ENCODE results near the gene CKM. TPM values are rescaled to one million over a fixed set of nuclear protein-coding genes. Genes with fewer than 3 reads are reported as not detected.
"Not testable (repeated sequence)": the region's sequence is repeated elsewhere in the genome, so short reads cannot be mapped to it uniquely, and the experiment has no call there.

Gene CKM
- total RNA-seq, 1 experiment from 2014 or later, result not detected

DNA sequence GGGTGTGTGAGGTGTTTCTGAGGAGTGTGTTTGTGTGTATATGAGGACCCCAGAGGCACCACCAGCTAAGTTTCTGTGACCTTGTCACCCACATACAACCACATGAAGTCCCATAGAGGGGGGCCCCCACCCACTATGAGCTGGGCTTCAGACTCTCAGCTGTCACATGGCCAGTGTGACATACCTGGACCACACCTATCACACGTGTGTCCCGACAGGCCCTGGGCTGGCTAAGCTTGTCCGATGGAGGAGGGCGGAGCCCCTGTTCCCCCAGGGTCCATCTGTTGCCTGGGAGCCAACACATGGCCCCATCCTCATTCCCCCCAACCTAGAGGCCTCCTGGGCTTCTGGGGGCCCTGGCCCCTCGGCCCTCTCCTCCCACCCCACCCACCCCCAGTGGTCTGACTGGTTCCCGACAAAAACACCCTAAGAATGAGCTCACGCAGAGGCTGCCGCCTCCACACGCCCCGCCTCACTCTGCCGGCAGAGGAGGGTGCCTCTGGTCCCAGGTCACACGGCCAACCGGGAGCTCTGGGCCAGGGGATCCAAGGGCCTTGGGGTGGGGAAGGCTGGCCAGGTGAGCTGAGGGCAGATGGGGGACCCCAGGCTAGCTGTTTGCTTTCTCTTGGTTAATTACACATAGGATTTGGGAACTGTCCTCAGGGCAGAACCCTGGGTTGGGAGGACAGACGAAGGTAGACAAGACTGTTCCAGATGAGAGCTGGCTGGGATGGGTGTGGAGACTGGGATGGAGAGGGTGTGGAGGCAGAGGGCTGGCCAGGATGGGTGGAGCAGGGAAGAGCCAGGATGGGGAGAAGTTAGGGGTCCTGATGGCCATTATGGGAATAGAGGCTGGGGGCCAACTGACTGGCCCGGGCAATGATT, 22.2 kb upstream of the CKM start:
- Histone ChIP-seq H3K27ac (no peak overlapping the region), H3K27me3 (replicated peaks) (peaks cover 21% of the 10 kb centered on the region), H3K9me3 (replicated peaks) (0 out of 2 replicates have a peak, but pooled peaks cover 2% of the 10 kb centered on the region), H3K4me3 (no peak overlapping the region), H3K4me1 (replicated peaks) (peaks cover 6% of the 10 kb centered on the region), H3K36me3 (peaks cover 9% of the 10 kb centered on the region)
- DNase-seq (ENCODE audit: low read depth in 1 of 2, low spot score in 2 of 2), result no peak

DNA sequence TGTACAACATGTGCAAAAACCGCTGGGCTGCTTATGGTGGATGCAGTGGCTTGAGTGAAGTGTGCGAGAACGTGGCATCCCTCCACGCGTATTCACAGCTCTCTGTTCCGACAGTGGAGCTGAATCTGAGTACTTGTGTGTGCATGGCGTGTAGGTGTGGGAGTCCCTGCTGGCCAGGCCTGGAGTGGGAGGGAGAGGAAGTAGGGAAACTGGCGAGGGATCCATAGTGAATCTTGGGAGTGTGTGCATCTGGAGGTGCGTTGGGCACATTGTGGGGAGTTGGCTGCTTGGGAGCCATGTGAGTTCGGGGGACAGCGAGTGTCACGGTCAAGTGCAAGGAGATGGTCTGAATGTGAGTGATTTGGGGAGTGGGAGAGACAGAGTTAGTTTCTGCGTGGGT, 20.2 kb upstream of the CKM start:
- DNase-seq (ENCODE audit: low read depth in 1 of 2, low spot score in 2 of 2), result no peak
- no peak overlapping the region for H3K27ac ChIP-seq
- no peak overlapping the region for H3K4me3 ChIP-seq
- peaks cover 8% of the 10 kb centered on the region for H3K4me1 ChIP-seq (replicated peaks)
- peaks cover 23% of the 10 kb centered on the region for H3K27me3 ChIP-seq (replicated peaks)
- no peaks in the 10 kb centered on the region for H3K9me3 ChIP-seq (replicated peaks)
- H3K36me3 ChIP-seq, result no peaks in the 10 kb centered on the region

- DNase-seq (ENCODE audit: low read depth in 1 of 2, low spot score in 2 of 2), result no peak
- no peaks in the 10 kb centered on the region for H3K36me3 ChIP-seq
- peak overlapping the region; percentile 20; the same call in 1 of the 2 replicates for H3K4me3 ChIP-seq
- peaks cover 8% of the 10 kb centered on the region for H3K4me1 ChIP-seq (replicated peaks)
- peaks cover 23% of the 10 kb centered on the region for H3K27me3 ChIP-seq (replicated peaks)
- H3K27ac ChIP-seq, result no peak overlapping the region
- H3K9me3 ChIP-seq (replicated peaks), result no peaks in the 10 kb centered on the region
Measured at GRCh38 chr19:45340899-45341453, 18.3 kb upstream of the CKM start.

DNA sequence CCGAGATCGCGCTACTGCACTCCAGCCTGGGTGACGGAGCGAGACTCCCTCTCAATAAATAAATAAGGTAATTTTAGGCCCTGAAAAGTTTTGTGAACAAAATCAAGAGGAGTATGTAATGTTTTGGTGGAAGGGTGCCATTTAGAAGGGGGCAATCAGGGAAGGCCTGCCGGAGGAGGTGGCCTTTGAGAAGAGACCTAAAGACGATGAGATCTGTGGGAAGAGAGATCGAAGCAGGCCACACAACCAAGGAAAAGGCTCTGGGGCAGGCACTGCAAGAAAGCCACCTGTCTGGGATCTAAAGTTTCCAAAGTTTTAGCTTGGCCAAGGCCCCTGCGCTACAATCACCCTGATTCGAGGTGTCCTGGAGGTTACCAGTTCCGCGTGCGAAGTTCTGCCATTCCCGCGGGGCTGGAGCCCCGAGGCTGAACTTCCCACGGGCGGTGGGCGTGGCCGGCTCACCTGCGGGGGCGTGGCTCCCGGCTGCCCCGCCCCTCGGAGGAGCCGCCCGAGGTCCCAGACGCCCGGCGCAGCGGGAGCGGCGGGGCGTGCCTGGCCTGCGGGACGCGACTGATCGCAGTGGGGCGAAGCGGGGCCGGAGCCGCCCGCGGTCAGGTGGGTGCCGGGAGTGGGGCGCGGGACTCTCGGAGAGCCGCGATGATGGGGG, 17.7 kb upstream of the CKM start, which contains the start of gene KLC3:
Gene KLC3 (plus strand): TSS at position 519 of the 667 bp plus-strand sequence. CDS start 4,792 bp downstream, outside the sequence.
- no peak for DNase-seq (ENCODE audit: low read depth in 1 of 2, low spot score in 2 of 2)
- Histone ChIP-seq H3K4me3 (peak within 1 kb of the TSS; percentile 20; the same call in 1 of the 2 replicates), H3K4me1 (replicated peaks) (peaks cover 8% of the 10 kb centered on the region), H3K27me3 (replicated peaks) (peaks cover 23% of the 10 kb centered on the region), H3K27ac (no peak within 1 kb of the TSS), H3K36me3 (no peaks in the 10 kb centered on the region), H3K9me3 (replicated peaks) (no peaks in the 10 kb centered on the region)

- no peak overlapping the region for H3K27ac ChIP-seq
- H3K36me3 ChIP-seq, result no peaks in the 10 kb centered on the region
- no peaks in the 10 kb centered on the region for H3K9me3 ChIP-seq (replicated peaks)
- H3K27me3 ChIP-seq (replicated peaks), result peaks cover 23% of the 10 kb centered on the region
- no peak for DNase-seq (ENCODE audit: low read depth in 1 of 2, low spot score in 2 of 2)
- H3K4me3 ChIP-seq, result no peak overlapping the region
- H3K4me1 ChIP-seq (replicated peaks), result peaks cover 8% of the 10 kb centered on the region
Measured at GRCh38 chr19:45339629-45340028, 17.0 kb upstream of the CKM start.

- H3K27ac ChIP-seq, result no peak overlapping the region
- H3K27me3 ChIP-seq (replicated peaks), result peaks cover 19% of the 10 kb centered on the region
- DNase-seq (ENCODE audit: low read depth in 1 of 2, low spot score in 2 of 2), result no peak
- H3K4me1 ChIP-seq (replicated peaks), result peaks cover 8% of the 10 kb centered on the region
- no peaks in the 10 kb centered on the region for H3K9me3 ChIP-seq (replicated peaks)
- H3K36me3 ChIP-seq, result no peaks in the 10 kb centered on the region
- H3K4me3 ChIP-seq, result no peak overlapping the region
Measured at GRCh38 chr19:45336696-45337251, 14.1 kb upstream of the CKM start.

- not testable (repeated sequence) for DNase-seq (ENCODE audit: low read depth in 1 of 2, low spot score in 2 of 2); H3K9me3 ChIP-seq (replicated peaks); H3K4me3 ChIP-seq; H3K27ac ChIP-seq; H3K27me3 ChIP-seq (replicated peaks); H3K4me1 ChIP-seq (replicated peaks); H3K36me3 ChIP-seq
Measured at GRCh38 chr19:45334881-45335280, 12.2 kb upstream of the CKM start.

- Histone ChIP-seq H3K4me1 (replicated peaks) (0 out of 2 replicates have a peak, but pooled peaks cover 3% of the 10 kb centered on the region), H3K4me3 (no peak overlapping the region), H3K36me3 (no peaks in the 10 kb centered on the region), H3K27ac (no peak overlapping the region), H3K9me3 (replicated peaks) (no peaks in the 10 kb centered on the region), H3K27me3 (replicated peaks) (no peaks in the 10 kb centered on the region)
- no peak for DNase-seq (ENCODE audit: low read depth in 1 of 2, low spot score in 2 of 2)
Measured at GRCh38 chr19:45333609-45334303, 11.1 kb upstream of the CKM start.

DNA sequence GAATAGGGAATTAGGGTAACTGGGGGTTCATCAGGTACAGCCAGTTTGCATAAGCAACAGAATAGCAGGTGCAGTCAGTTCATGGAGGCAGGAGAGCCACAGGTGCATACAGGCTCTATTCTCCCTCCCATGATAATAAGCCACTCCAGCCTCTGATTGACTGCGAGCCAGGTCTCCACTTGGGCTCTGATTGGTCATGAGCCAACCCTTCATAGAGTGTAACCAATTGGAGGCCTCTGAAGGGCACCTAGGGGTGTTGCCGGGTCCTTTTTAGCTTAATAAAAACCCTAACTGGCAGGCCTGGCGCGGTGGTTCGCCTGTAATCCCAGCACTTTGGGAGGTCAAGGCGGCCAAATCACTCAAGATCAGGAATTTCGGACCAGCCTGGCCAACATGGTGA, 8.7 kb upstream of the CKM start:
- H3K36me3 ChIP-seq, result no peaks in the 10 kb centered on the region
- no peak for DNase-seq (ENCODE audit: low read depth in 1 of 2, low spot score in 2 of 2)
- peaks cover 2% of the 10 kb centered on the region for H3K4me1 ChIP-seq (replicated peaks)

DNA sequence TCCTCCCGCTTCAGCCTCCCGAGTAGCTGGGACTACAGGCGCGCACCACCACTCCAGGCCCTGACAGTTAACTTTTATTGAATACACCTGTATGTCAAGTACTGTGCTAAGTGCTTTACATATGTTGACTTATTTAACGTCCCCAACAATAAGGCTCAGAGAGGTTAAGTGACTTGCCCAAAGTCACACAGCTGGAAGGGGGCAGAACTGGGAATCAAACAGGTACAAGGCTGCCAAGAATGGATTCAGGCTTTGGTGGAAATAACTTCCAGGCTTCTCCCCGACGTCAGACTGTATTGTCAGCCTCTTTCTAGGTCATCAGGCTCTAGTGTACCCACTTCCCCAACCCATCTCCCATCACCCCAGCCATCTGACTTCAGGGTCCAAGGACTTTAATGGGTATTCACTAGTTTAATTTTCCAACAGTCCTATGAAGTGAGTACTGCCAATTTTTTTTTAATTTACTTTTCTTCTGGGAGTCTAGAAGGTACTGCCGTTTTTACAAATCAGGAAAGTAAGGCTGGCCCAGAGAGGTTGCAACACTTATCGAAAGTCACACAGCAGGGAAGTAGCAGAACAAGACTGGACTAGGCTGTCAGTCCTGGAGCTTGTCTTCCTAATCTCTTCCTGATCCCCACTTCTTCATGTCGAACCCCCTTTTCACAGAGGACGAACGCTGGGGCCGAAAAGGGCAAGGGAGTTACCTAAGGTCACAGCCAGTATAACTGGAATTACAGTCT, 4.9 kb upstream of the CKM start:
- no peaks in the 10 kb centered on the region for H3K9me3 ChIP-seq (replicated peaks)
- H3K36me3 ChIP-seq, result no peaks in the 10 kb centered on the region
- H3K4me3 ChIP-seq, result no peak overlapping the region
- DNase-seq (ENCODE audit: low read depth in 1 of 2, low spot score in 2 of 2), result no peak
- no peak overlapping the region for H3K27ac ChIP-seq
- no peaks in the 10 kb centered on the region for H3K27me3 ChIP-seq (replicated peaks)
- peaks cover 9% of the 10 kb centered on the region for H3K4me1 ChIP-seq (replicated peaks)

More for the DNA sequence above, 8.7 kb upstream of the CKM start:
- Histone ChIP-seq H3K9me3 (replicated peaks) (no peaks in the 10 kb centered on the region), H3K4me3 (no peak overlapping the region), H3K27me3 (replicated peaks) (no peaks in the 10 kb centered on the region), H3K27ac (no peak overlapping the region)

- Histone ChIP-seq H3K27ac (no peak overlapping the region), H3K36me3 (no peaks in the 10 kb centered on the region), H3K4me1 (replicated peaks) (peaks cover 9% of the 10 kb centered on the region), H3K4me3 (no peak overlapping the region), H3K9me3 (replicated peaks) (no peaks in the 10 kb centered on the region), H3K27me3 (replicated peaks) (no peaks in the 10 kb centered on the region)
- no peak for DNase-seq (ENCODE audit: low read depth in 1 of 2, low spot score in 2 of 2)
Measured at GRCh38 chr19:45324349-45324907, 1.8 kb upstream of the CKM start.

DNA sequence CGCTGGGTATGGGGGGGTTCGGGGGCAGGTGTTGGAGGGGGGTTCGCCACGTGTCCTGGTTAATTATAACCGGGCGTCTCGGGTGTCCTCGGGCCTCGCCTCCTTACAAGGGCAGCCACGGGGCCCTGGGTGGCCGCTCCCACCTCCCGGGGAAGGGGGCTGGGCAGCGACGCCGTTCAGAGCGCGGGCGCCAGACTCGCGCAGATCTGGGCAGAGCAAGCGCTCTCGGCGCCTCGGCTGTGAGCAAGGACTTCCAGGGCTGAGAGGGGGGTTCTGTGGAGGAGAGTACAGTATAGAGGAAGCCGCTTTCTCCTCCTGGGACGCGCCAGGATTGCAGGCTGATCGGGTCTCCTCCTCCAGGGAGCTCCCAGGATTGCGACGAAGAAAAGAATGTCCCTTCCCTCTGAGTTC, 1.0 kb upstream of the CKM start:
- DNase-seq (ENCODE audit: low read depth in 1 of 2, low spot score in 2 of 2), result no peak
- no peak overlapping the region for H3K4me3 ChIP-seq
- peaks cover 9% of the 10 kb centered on the region for H3K4me1 ChIP-seq (replicated peaks)
- no peaks in the 10 kb centered on the region for H3K27me3 ChIP-seq (replicated peaks)
- H3K9me3 ChIP-seq (replicated peaks), result no peaks in the 10 kb centered on the region
- no peaks in the 10 kb centered on the region for H3K36me3 ChIP-seq
- no peak overlapping the region for H3K27ac ChIP-seq

All from SJSA1 (cell line).